NCI-H2029 (cell line): Measurements from ENCODE around the gene ELANE.
"Not testable (repeated sequence)": the region's sequence is repeated elsewhere in the genome, so short reads cannot be mapped to it uniquely, and the experiment has no call there.

Experiments
- DNase-seq: peaks from one replicate; lab custom pipeline; 2025; lab: John Stamatoyannopoulos, UW

Gene ELANE

DNA sequence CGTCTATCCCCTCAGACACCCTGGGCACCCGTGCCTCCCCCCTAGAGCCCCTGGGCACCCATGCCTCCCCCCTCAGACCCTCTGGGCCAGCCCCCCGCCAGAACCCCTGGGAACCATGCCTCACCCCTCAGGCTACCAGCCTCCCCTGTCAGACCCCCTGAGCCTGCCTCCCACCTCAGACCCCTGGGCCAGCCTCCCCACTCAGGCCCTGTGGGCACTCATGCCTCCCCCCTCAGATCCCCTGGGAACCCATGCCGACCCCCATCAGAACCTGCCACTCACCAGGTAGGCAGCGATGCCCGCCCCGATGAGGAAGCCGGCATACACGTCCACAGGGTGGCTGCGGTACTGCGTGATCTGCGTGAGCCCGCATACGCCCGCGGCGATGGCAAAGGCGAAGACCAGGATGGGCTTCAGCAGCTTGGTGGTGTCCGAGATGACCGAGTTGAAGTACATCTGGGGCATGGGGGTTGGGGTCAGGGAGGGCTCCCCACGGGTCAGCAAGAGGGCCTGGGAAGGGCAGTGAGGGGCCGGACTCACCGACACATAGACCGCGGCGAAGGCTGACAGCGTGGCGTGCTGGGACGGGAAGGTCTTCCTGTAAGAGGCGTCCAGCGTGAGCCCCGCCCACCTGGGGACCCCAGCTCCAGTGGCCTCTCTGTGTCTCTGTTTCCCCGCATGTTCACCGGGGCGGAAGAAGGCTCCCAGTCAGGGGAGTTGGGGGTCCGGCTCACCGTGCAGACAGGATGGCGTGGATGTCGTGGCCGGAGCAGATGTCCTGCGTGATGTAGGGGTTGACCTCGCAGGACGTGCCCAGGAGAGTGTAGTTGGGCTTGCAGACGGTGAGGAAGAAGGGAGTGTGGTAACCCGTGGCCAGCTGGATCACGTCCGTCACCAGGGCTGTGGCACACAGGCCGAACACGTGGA, 37.7 kb upstream of the ELANE start:
- DNase-seq = no peak

DNA sequence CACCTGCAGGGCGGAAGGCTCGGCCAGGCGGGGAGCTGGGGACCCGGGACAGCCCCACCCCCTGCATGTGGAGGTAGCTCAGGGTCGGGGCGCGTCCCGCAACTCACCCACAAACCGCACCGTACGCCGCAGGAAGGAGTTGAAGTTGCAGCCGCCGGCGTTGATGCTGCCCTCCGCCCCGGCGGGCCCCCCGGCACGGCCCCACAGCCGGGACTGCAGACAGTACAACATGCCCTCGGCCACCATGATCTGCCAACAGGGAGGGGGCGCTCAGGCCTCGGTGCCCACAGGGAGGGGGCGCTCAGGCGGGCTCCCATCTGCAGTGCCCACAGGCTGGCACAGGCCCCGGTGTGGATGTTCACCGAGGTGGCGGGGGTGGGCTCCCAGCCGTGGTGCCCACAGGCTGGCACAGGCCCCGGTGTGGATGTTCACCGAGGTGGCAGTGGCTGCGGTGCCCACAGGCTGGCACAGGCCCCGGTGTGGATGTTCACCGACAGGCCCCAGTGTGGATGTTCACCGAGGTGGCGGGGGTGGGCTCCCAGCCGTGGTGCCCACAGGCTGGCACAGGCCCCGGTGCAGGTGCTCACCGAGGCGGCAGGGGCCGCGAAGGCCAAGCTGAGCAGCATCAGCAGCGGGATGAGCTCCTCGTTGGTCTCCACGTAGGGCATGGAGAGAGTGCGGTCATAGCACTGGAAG, 36.9 kb upstream of the ELANE start:
- DNase-seq = no peak

DNA sequence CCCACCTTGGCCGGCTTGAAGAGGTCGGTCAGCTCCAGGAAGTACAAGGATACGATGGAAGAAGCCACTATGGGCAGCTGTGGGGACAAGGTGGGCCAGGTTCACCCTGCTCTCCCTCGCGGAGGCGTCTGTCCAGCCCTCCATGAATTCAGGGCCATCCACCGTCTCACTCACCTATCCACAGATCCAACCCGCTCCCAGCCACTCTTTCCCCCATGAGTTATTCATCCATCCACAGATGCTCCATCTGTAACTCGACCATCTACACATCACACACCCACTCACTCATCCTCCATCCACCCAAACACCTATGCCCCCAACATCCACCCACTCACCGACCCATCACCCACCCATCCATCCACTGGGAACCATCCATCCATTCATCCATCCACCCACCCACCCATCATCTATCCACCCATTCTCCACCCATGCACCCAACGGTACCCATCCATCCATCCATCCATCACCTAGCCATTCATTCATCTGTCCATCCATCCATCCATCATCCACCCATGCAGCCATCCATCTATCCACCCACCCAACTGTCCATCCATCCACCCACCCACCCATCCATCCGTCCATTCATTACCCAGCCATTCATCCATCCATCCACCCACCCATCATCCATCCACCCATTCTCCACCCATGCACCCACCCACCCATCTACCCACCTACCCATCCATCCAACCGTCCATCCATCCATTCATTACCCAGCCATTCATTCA, 36.2 kb upstream of the ELANE start:
- DNase-seq = no peak

DNA sequence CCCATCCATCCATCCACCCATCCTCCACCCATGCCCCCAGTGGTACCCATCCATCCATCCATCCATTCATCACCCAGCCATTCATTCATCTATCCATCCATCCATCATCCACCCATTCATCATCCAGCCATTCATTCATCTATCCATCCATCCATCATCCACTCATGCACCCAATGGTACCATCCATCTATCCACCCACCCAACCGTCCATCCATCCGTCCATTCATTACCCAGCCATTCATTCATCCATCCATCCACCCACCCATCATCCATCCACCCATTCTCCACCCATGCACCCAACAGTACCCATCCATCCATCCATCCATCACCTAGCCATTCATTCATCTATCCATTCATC, 35.6 kb upstream of the ELANE start:
- DNase-seq = no peak

DNA sequence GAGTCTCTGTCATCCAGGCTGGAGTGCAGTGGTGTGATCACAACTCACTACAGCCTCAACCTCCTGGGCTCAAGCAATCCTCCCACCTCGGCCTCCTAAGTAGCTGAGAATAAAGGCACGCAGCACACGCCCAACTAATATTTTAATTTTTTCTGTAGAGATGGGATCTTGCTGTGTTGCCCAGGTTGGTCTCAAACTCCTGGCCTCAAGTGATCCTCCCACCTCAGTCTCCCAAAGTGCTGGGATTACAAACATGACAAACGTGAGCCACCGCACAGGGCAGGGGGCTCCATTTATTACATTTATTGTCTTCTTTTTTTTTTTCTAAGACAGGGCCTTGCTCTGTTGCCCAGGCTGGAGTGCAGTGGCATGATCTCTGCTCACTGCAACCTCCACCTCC, 31.9 kb upstream of the ELANE start:
- not testable (repeated sequence) for DNase-seq

DNA sequence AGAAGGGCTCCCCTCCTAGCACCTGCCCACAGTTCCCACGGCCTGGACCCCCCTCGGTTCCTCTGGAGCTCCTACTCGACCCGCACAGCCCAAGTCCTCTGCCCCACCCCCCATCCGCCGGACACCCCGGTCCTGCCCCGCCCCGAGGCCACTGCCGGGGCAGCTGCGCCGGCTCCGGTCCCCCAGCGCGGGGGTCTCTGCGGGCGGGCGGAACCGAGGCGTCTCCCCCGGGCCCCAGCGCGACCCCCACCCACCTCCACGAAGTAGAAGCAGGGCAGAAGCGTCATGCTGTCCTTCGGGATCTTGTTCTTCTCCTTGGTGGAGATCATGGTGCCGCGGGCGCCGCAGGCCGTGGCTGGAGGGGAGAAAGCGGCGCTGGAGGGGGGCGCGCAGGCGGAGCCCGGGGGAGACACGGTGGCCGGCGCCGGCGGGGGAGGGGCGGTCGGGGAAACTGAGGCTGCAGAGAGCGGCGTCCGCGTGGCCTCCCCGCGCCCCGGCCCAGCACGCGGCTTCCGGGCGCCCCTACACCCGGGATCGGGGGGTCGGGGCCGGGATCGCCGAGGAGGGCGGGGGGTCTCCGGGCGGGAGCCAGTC, 30.8 kb upstream of the ELANE start:
- no peak for DNase-seq

DNA sequence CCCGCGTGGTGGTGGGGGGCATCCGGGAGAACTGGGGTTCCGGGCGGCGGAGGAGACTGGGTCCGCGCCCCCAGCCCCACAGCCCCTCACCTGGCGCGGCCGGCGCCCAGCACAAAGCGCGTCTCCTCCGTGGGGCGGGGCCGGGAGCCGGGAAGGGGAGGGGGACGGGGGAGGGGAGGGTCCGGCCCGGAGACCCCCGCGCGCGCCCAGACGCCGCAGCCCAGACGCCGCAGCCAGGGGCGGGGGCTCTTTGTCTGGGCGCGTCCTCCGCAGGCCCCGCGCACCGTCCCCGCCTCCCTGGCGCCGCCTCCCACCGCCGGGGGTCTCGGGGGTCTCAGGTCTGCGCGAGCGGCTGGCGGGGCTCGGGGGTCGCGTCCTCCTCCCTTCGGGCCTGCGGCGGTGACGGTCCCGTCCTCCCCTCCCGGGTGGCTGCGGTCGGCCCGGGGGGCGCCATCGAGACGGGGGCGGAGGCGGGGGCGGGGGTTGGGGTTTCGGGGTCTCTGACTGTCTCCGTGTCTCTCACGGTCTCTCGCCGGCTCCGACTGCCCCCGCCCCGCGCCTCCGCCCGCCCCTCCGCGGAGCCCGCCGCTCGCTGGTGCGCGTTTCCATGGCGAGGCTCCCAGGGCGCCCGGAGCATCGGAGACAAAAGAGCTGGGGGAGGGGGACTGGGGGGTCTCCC, 30.1 kb upstream of the ELANE start, which contains the start of gene PLPPR3:
Gene PLPPR3 (minus strand): TSS at position 131 of the 679 bp plus-strand sequence. CDS start 396 bp downstream, outside the sequence.
- no peak for DNase-seq

DNA sequence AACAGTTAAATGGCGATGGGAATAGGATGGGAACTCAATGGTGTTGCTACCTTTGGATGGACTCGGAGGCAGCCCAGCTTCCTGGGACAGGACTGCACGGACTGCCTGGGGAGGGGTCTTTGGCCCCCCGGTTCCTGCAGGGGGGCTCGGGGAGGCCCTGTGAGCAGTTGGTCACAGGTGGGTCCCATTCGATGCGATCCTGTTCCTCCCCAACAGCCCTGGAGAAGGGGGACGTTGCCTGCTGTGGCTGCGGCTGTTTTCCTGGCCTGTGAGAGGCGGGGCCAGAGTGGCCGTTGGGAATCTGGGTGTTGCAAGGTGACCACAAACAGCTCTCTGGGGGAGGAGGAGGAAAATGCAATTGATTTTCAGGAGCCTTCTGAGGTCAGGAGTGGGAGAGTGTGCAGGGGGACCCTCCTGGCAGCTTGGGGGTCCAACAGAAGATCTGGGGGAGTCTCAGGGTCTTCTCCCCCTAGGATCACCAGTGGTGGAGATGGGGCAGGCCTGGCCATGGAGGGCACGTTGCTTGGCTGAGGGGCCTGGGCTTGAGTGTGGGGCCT, 28.5 kb upstream of the ELANE start:
- DNase-seq = no peak

DNA sequence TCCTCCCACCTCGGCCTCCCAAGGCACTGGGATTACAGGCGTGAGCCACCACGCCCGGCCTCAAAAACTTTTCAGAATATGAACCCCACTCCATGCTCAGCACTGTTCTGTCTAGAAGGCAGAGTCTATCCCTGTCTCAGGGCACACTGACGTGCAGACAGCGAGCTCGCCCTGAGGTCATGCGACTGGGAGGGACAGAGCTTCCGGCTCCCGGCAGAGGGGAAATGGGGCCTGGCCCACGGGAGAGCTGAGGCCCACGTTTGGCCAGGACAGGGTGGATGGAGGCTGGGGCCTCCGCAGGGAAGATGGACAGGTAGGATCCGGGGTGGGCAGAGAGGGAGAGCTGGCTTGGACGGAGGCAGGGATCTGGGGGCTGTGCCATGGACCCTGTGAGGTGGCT, 27.2 kb upstream of the ELANE start:
- DNase-seq = no peak

DNA sequence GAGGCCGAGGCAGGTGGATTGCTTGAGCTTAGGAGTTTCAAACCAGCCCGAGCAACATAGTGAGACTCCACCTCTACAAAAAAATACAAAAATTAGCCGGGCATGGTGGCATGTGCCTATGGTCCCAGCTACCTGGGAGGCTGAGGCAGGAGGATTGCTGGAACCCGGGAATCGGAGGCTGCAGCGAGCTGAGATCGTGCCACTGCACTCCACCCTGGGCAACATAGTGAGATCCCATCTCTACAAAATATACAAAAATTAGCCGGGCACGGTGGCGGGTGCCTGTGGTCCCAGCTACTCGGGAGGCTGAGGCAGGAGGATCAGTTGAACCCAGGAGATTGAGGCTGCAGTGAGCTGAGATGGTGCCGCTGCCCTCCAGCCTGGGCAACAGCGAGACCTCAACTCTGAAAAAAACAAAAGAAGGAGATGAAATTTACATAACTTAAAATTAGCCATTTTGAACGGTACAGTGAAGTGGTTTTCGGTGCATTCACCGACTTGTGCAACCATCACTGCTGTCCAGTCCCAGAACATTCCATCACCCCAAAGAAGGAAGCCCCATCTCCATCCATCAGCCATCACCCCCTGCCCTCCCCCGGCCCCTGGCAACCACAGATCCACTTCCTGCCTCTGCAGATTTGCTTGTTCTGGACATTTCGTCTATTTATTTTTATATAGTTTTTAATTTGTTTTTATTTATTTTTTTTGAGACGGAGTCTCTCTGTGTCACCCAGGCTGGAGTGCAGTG, 26.0 kb upstream of the ELANE start:
- no peak for DNase-seq

DNA sequence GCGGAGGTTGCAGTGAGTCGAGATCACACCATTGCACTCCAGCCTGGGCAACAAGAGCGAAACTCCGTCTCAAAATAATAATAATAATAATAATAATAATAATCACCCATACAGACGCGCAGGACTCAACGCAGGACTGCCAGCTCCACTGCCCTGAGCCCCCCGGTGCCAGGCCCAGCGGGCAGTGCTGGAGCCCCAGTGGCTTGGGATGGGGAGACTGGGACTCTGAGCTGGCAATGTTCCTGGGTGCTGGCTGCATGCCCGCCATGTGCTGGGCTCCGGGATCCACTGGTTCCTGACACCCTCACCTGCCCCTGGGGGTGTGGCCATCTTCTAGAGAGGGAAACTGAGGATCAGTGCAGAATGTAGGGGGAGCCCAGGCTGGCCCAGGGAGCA, 24.8 kb upstream of the ELANE start:
- DNase-seq = no peak

DNA sequence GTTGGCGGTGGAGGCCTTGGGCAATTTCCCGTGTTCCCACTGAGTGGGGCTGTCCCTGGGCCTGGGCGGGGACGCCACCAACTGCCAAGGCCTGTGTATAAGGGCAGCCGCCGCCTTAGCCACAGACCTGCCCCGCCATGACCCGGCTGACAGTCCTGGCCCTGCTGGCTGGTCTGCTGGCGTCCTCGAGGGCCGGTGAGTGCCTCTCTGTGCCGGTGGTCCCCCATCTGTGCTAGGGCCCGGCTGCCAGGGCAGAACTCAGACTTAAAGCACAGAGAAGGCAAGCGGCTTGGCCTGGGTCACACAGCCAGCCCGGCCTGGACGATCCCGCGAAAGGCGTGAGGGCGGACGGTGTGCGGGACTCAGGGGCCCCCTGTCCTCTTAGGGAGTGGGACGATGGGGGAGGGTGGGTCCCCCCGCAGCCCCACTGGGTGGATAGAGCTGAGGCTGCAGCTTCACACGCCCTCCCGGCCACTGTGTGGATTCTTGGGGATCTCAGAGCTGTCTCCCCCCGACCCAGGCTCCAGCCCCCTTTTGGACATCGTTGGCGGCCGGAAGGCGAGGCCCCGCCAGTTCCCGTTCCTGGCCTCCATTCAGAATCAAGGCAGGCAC, 24.3 kb upstream of the ELANE start, which contains the start of gene AZU1:
Gene AZU1 (plus strand): TSS at position 128 of the 612 bp plus-strand sequence. CDS start 10 bp downstream, at position 138.
- no peak for DNase-seq

DNA sequence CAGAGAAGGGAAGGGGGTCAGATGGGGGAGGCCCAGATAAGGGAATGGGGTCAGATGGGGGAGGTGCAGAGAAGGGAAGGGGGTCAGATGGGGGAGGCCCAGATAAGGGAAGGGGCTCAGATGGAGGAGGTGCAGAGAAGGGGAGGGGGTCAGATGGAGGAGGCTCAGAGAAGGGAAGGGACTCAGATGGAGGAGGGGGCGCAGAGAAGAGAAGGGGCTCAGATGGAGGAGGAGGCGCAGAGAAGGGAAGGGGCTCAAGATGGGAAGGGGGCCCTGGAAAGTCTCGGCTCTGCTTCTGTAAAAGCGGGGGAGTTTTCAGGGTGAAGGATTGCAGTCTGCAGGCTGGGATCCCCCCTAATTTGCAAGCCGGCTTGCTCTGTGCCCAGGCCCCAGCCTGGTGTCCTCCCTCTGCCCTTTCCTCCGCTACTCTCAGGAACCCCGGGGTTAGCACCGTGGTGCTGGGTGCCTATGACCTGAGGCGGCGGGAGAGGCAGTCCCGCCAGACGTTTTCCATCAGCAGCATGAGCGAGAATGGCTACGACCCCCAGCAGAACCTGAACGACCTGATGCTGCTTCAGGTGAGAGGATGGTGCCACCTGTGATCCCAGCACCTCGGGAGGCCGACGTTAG, 22.9 kb upstream of the ELANE start:
- no peak for DNase-seq

DNA sequence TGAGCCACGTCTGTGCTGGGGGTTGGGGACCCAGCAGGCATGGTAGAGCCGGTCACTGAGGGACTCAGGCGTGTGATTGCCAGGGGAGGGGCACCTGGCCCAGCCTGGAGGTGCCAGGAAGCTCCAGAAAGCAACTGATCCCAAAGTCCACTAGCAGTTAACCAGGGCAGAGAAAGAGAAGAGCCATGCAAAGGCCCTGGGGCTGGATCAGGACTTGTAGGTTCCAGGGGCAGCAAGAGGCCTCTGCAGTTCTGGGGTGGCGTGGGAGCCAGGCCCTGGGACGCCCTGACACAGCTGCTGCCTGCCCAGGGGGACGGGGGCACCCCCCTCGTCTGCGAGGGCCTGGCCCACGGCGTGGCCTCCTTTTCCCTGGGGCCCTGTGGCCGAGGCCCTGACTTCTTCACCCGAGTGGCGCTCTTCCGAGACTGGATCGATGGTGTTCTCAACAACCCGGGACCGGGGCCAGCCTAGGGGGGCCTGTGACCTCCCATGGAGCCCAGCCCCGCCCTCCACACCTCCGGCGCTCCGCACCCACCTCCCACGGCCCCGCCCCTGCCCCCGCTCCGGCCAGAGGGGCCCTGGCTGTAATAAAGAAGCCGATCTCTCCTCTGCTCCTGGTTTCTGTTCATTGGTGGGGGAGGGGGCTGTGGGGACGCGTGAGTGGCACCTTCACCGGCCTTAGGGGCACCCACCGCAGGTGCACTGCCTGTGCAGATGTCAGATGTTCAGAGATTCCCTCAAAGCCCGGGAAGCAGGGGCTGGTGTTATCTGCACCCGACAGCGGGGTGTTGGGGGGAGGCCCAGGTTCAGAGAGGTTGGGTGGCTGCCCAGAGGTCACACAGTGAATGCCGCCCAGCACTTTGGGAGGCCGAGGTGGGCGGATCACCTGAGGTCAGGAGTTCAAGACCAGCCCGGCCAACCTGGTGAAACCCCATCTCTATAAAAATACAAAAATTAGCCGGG, 20.4 kb upstream of the ELANE start:
- no peak for DNase-seq

DNA sequence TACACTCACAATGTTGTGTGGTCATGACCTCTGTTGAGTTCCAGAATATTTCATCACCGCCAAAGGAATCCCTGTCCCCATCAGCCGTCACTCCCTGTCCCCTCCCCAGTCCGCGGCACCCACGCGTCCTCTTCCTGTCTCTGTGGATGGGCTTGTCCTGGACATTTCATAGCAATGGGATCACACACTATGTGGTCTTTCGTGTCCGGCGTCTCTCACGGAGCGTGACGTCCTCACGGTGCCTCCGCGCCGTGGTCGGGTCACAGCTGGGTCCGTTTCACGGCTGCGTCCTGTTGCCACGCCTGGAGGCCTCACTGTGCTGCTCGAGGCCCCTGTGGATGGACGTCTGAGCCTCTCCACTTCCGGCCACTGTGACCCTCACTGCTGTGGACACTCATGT, 17.9 kb upstream of the ELANE start:
- DNase-seq = no peak

DNA sequence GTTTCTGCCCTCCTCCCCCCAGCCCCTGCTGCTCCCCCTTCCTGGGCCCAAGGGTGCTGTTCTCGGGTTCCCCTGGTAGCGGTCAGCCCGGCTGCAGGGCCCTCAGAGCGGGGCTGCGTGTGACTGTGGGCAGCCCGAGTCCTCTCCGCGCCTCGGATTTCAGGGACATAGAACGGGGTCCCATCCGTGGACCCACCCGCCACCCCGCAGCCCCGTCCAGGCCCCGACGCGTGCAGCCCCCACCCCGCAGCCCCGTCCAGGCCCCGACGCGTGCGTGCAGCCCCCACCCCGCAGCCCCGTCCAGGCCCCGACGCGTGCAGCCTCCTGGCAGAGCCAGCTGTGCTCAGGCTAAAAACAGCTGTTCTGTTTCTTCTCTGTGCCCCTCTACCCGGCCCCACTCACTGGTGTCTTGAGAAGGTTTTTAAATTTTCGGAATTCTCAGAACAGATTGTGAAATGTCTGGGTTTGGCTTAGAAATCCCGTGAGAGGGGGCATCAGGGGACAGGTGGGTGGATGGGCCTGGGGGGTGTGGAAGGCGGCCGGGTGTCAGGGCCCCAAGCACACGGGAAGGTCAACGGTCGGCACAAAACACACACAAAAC, 16.8 kb upstream of the ELANE start:
- no peak for DNase-seq

DNA sequence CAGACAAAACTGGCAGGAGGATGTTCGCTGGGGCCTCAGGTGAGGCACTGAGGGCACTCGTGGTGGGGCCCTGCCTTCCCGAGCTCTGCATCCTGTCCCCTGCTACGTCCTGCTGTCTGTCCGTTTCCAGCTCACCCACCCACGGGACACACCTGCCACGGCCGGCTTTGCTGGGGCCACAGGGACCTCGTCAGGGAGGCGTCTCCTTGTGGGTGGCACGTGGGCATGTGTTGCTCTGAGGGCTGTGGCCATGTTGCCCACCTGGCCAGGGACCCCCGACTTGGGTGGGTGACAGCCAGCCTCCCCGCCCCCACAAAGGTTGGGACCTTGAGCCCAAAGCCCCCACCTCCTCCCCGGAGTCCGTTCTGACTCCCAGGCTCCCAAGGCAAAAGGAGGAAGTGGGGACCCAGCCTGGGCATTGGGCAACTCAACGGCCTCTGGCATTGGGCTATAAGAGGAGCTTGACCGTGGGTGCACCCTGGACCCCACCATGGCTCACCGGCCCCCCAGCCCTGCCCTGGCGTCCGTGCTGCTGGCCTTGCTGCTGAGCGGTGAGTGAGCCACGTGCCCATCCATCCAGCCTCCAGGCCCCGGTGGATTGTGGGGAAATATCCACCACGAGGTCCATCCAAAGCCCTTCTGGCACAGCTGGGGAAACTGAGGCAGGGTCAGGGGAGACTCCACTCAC, 11.4 kb upstream of the ELANE start, which contains the start of gene PRTN3:
Gene PRTN3 (plus strand): TSS at position 481 of the 688 bp plus-strand sequence. CDS start 10 bp downstream, at position 491.
- no peak for DNase-seq
